Bone marrow (tissue), 2 donors: Measurements from ENCODE around the gene TMEM132D.

Experiments used
- DNase-seq, 2 donors: peaks; one replicate each; lab custom pipeline; 2025; lab: John Stamatoyannopoulos, UW

Gene TMEM132D

GRCh38 chr12:129723260-129723659 is 180.6 kb downstream of the TMEM132D start:
- DNase-seq: no peak

- no peak for DNase-seq
Measured at GRCh38 chr12:129720618-129721017, 183.2 kb downstream of the TMEM132D start.

GRCh38 chr12:129719416-129719815 is 184.4 kb downstream of the TMEM132D start:
- DNase-seq: no peak

GRCh38 chr12:129717438-129717837 is 186.4 kb downstream of the TMEM132D start:
- no peak for DNase-seq

GRCh38 chr12:129716825-129717224 is 187.0 kb downstream of the TMEM132D start:
- DNase-seq: no peak

GRCh38 chr12:129706716-129707115 is 197.1 kb downstream of the TMEM132D start:
- DNase-seq: no peak

- DNase-seq: no peak
Measured at GRCh38 chr12:129704232-129704830, 199.5 kb downstream of the TMEM132D start.

- no peak for DNase-seq
Measured at GRCh38 chr12:129701631-129702101, 202.2 kb downstream of the TMEM132D start.

GRCh38 chr12:129700036-129700435 is 203.8 kb downstream of the TMEM132D start:
- DNase-seq: no peak

- no peak for DNase-seq
Measured at GRCh38 chr12:129696926-129697325, 206.9 kb downstream of the TMEM132D start.

- no peak for DNase-seq
Measured at GRCh38 chr12:129696405-129696804, 207.4 kb downstream of the TMEM132D start.

- no peak for DNase-seq
Measured at GRCh38 chr12:129693731-129694130, 210.1 kb downstream of the TMEM132D start.

GRCh38 chr12:129687731-129688130 is 216.1 kb downstream of the TMEM132D start:
- no peak for DNase-seq

GRCh38 chr12:129681830-129682229 is 222.0 kb downstream of the TMEM132D start:
- DNase-seq: no peak

GRCh38 chr12:129681151-129681550 is 222.7 kb downstream of the TMEM132D start:
- no peak for DNase-seq

- DNase-seq: no peak
Measured at GRCh38 chr12:129676411-129676810, 227.4 kb downstream of the TMEM132D start.

- no peak for DNase-seq
Measured at GRCh38 chr12:129675947-129676346, 227.9 kb downstream of the TMEM132D start.

GRCh38 chr12:129675496-129675895 is 228.3 kb downstream of the TMEM132D start:
- no peak for DNase-seq

- no peak for DNase-seq
Measured at GRCh38 chr12:129673806-129674205, 230.0 kb downstream of the TMEM132D start.

- no peak for DNase-seq
Measured at GRCh38 chr12:129672110-129672509, 231.7 kb downstream of the TMEM132D start.

- no peak for DNase-seq
Measured at GRCh38 chr12:129670256-129670920, 233.4 kb downstream of the TMEM132D start.

- no peak for DNase-seq
Measured at GRCh38 chr12:129665414-129665813, 238.4 kb downstream of the TMEM132D start.

GRCh38 chr12:129662234-129662633 is 241.6 kb downstream of the TMEM132D start:
- no peak for DNase-seq

GRCh38 chr12:129660946-129661345 is 242.9 kb downstream of the TMEM132D start:
- no peak for DNase-seq
